GM23338 (cell line): Measurements from ENCODE around the gene NPB. TPM values are rescaled to one million over a fixed set of nuclear protein-coding genes. Genes with fewer than 3 reads are reported as not detected.

ENCODE experiments used
- CTCF ChIP-seq, 2 experiments: fragments of 200-600 bp in 1 of 2; sonication (generic) in 1 of 2; conservative IDR thresholded peaks; 2 replicates each; pipeline versions ENCODE4 v1.5.1 to v1.6.1; 2016 to 2017; ENCODE audit warnings: antibody characterized with exemption in 2 of 2, low read depth in 2 of 2, mild to moderate bottlenecking in 2 of 2, moderate library complexity in 1 of 2
- ETS1 ChIP-seq: IDR thresholded peaks from 2 replicates; pipeline ENCODE4 v1.6.1; 2016; ENCODE audit warnings: antibody characterized with exemption
- EZH2 ChIP-seq: fragments of 200-600 bp; sonication (generic); IDR thresholded peaks from one replicate; pipeline ENCODE4 v1.8.0; 2017; ENCODE audit warnings: antibody characterized with exemption, mild to moderate bottlenecking, low read depth; ENCODE audit not compliant: unreplicated experiment
- JUNB ChIP-seq: IDR thresholded peaks from one replicate; pipeline ENCODE4 v1.6.1; 2016; ENCODE audit warnings: antibody characterized with exemption; ENCODE audit not compliant: unreplicated experiment
- NANOG ChIP-seq: IDR thresholded peaks from 2 replicates; pipeline ENCODE4 v1.6.1; 2016; ENCODE audit warnings: antibody characterized with exemption, borderline replicate concordance
- STAT1 ChIP-seq: IDR thresholded peaks from one replicate; pipeline ENCODE4 v1.6.1; 2016; ENCODE audit warnings: antibody characterized with exemption; ENCODE audit not compliant: unreplicated experiment
- ZNF462 ChIP-seq: fragments of 250-450 bp; sonication (Bioruptor Pico); IDR thresholded peaks from 2 replicates; pipeline ENCODE4 v1.5.0; 2020; ENCODE audit warnings: mild to moderate bottlenecking, moderate library complexity
- polyA plus RNA-seq: library from polyadenylated mRNA; unstranded; fragments of >200 nt; fragmentation: Nextera tagmentation; extraction: Ambion mirVana; gene quantifications from 2 replicates; pipeline ENCODE4 v1.2.1, GENCODE V29; 2016
- total RNA-seq: library from RNA; depleted of rRNA; stranded (reverse); fragments of >200 nt; shearing (Covaris generic); gene quantifications from 2 replicates; pipeline ENCODE4 v1.2.3, GENCODE V29; 2014

NPB gene
- total and polyA plus RNA-seq, 2 experiments from 2014 or later, result 3.6 to 3.8 TPM

GRCh38 chr17:81934850-81935708, 33.0 kb downstream of the NPB start (continued):
- no peak for TF ChIP-seq ZNF462
- TF ChIP-seq CTCF (conservative IDR thresholded peaks at IDR 0.05; ENCODE audit: low read depth in 2 of 2), result no peak
- TF ChIP-seq EZH2, result no peak
- TF ChIP-seq ETS1, result no peak
- TF ChIP-seq NANOG, result no peak
- no peak for TF ChIP-seq STAT1
- TF ChIP-seq JUNB, result no peak
